GM06990 (cell line): Measurements from ENCODE around the gene TAF6L.

Experiments used
- DNase-seq: peaks from one replicate; pipeline ENCODE4 v3.0.0-alpha.2; 2011; ENCODE audit not compliant: insufficient read length; ENCODE audit errors: extremely low read depth
- H3K27me3 ChIP-seq: replicated peaks from 2 replicates; pipeline ENCODE4 v1.6.0; 2011; ENCODE audit warnings: low read length; ENCODE audit not compliant: control insufficient read depth, insufficient read depth
- H3K36me3 ChIP-seq: 2 replicates; pipeline ENCODE4 v1.5.1; 2011; ENCODE audit warnings: low read length; ENCODE audit not compliant: control insufficient read depth, insufficient read depth
- H3K4me3 ChIP-seq: replicated peaks from 2 replicates; pipeline ENCODE4 v1.5.1; 2011; ENCODE audit warnings: low read depth, mild to moderate bottlenecking, control low read depth, low read length
- TF ChIP-seq, protein P1 (sequence below): IDR thresholded peaks from 2 replicates; pipeline ENCODE4 v1.5.1; 2011; ENCODE audit warnings: low read length, control low read depth, mild to moderate bottlenecking, inconsistent platforms; ENCODE audit not compliant: insufficient read depth, poor library complexity, severe bottlenecking

Gene TAF6L

GRCh38 chr11:62787005-62787759 lies 16.0 kb downstream of the TAF6L start, which contains the start of gene TMEM179B:
TSS of gene TMEM179B (plus strand) at chr11:62787402. CDS start at chr11:62787432, 30 bp downstream.
- TF ChIP-seq, protein P1, sequence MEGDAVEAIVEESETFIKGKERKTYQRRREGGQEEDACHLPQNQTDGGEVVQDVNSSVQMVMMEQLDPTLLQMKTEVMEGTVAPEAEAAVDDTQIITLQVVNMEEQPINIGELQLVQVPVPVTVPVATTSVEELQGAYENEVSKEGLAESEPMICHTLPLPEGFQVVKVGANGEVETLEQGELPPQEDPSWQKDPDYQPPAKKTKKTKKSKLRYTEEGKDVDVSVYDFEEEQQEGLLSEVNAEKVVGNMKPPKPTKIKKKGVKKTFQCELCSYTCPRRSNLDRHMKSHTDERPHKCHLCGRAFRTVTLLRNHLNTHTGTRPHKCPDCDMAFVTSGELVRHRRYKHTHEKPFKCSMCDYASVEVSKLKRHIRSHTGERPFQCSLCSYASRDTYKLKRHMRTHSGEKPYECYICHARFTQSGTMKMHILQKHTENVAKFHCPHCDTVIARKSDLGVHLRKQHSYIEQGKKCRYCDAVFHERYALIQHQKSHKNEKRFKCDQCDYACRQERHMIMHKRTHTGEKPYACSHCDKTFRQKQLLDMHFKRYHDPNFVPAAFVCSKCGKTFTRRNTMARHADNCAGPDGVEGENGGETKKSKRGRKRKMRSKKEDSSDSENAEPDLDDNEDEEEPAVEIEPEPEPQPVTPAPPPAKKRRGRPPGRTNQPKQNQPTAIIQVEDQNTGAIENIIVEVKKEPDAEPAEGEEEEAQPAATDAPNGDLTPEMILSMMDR: peak; percentile 80
- peak; percentile 95 for DNase-seq
- H3K27me3 ChIP-seq: no peaks in the 10 kb centered on the region
- peaks cover 8% of the 10 kb centered on the region for H3K36me3 ChIP-seq
- peak within 1 kb of the TSS; percentile 98 for H3K4me3 ChIP-seq

DNA sequence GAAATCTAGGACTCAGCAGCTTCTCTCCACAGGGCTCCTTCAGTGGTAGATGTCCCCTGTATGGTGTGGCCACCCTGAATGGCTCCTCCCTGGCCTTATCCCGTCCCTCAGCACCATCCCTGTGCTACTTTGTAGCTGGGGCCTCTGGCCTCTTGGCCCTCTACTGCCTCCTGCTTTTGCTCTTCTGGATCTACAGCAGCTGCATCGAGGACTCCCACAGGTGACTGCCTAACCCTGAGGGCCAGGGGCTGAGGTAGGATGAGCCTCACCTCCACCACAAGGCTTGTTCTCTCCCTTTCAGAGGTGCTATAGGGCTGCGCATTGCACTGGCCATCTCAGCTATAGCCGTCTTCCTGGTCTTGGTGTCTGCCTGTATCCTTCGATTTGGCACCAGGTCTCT lies 17.8 kb downstream of the TAF6L start:
- Histone ChIP-seq H3K36me3 (peaks cover 16% of the 10 kb centered on the region), H3K27me3 (no peaks in the 10 kb centered on the region), H3K4me3 (no peak overlapping the region; the same call in 1 of the 2 replicates)
- TF ChIP-seq, protein P1: no peak
- no peak for DNase-seq

DNA sequence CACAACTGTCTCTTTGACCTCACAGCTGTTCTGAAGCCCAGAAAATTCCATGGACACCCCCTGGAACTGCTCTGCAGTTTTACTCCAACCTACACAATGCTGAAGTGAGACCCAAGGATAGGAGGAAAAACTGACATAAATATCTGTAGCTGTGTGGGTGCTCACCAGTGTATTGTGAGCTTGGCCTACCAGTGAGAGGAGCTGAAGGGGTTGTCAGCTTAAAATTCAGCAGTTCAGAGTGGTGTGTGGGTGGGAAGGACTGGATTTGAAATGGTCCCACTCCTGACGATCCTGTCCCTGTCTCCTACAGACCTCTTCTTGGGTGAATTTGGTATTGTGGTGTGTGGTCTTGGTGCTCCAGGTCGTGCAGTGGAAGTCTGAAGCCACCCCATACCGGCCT lies 18.4 kb downstream of the TAF6L start:
- TF ChIP-seq, protein P1: no peak
- Histone ChIP-seq H3K36me3 (peaks cover 18% of the 10 kb centered on the region), H3K27me3 (no peaks in the 10 kb centered on the region), H3K4me3 (no peak overlapping the region)
- no peak for DNase-seq

GRCh38 chr11:62791501-62792201 lies 20.5 kb downstream of the TAF6L start, which contains the start of gene TMEM223:
TSS of gene TMEM223 (minus strand) at chr11:62792006. CDS start at chr11:62791994, 12 bp downstream.
- peak within 1 kb of the TSS; percentile 90 for H3K4me3 ChIP-seq
- TF ChIP-seq, protein P1: no peak
- peaks cover 25% of the 10 kb centered on the region for H3K36me3 ChIP-seq

DNA sequence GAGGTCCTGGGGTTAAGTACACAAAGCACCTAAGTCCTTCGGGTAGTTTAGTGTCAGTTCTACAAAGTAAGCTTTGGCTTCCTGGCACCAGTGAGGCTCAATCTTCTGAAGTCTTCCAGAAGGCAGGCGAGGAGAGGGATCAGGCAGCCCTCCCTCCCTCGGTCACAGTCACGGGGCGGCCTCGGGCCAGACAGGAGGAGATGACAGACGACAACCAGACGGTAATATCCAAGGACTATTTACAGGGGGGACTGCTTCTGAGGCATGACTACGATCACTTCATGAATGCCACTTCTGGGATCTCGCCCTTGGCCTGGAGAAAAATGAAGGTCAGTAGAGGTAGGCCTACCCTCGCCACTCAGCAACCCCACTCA lies 21.0 kb downstream of the TAF6L start:
- TF ChIP-seq, protein P1: no peak
- Histone ChIP-seq H3K4me3 (peak overlapping the region; percentile 90; the same call in 1 of the 2 replicates), H3K27me3 (no peaks in the 10 kb centered on the region), H3K36me3 (peaks cover 25% of the 10 kb centered on the region)
- DNase-seq: peak; percentile 23

More at GRCh38 chr11:62791501-62792201, 20.5 kb downstream of the TAF6L start, which contains the start of gene TMEM223:
- DNase-seq: peak; percentile 86
- no peaks in the 10 kb centered on the region for H3K27me3 ChIP-seq
